K562 (cell line): ENCODE measurements around the gene TSC22D2. TPM values are rescaled to one million over a fixed set of nuclear protein-coding genes. Genes with fewer than 3 reads are reported as not detected.
A peak's percentile ranks its signal among the peaks of the same experiment; 100 is the strongest.

ENCODE experiments used
- FOXA1 ChIP-seq: fragments of 450-650 bp; IDR thresholded peaks from 2 replicates; pipeline ENCODE4 v1.6.1; 2016; ENCODE audit warnings: mild to moderate bottlenecking, borderline replicate concordance
- NFATC3 ChIP-seq: fragments of 450-650 bp; IDR thresholded peaks from 2 replicates; pipeline ENCODE4 v1.6.1; 2017; ENCODE audit warnings: mild to moderate bottlenecking
- ZNF232 ChIP-seq: sonication (generic); formaldehyde crosslinking; IDR thresholded peaks from 2 replicates; pipeline ENCODE4 v1.8.0; 2022; ENCODE audit warnings: mild to moderate bottlenecking, missing genetic modification reagents
- polyA plus RNA-seq, 8 experiments: library from polyadenylated mRNA; depleted of rRNA in 4 of 8; stranded (reverse) in 5 of 8; unstranded in 3 of 8; fragments of >200 nt; fragmentation: Nextera tagmentation in 2 of 8; fragmentation: Illumina TruSeq in 1 of 8; extraction: Ambion mirVana in 2 of 8; extraction: Trizol in 1 of 8; gene quantifications; 2 replicates each; pipeline versions ENCODE4 v1.2.1 to v1.2.3, GENCODE V29; 2011 to 2014; ENCODE audit warnings: inconsistent platforms in 1 of 8, missing spikeins in 1 of 8
- total RNA-seq, 7 experiments: library from RNA; depleted of rRNA in 6 of 7; stranded (reverse); fragments of >200 nt in 6 of 7; fragmentation: Illumina TruSeq in 2 of 7; extraction: Trizol in 2 of 7; gene quantifications; 2 replicates each; pipeline versions ENCODE4 v1.2.1 to v1.2.3, GENCODE V29; 2011 to 2021; ENCODE audit warnings: low replicate concordance in 1 of 7
- TF ChIP-seq, protein P1 (sequence below), 2 experiments: fragments of 450-650 bp; formaldehyde crosslinking in 1 of 2; IDR thresholded peaks; 2 replicates each; pipeline versions ENCODE4 v1.4.0 to v1.6.1; 2014 to 2020; ENCODE audit warnings: mild to moderate bottlenecking in 2 of 2, borderline replicate concordance in 1 of 2, low read depth in 1 of 2

TSC22D2 gene
- total and polyA plus RNA-seq, 9 of the 15 experiments (the other 6 are each of a cell fraction or from before 2014, with no cell fraction given), result 5.5 to 44.0 (median 19.3) TPM

DNA sequence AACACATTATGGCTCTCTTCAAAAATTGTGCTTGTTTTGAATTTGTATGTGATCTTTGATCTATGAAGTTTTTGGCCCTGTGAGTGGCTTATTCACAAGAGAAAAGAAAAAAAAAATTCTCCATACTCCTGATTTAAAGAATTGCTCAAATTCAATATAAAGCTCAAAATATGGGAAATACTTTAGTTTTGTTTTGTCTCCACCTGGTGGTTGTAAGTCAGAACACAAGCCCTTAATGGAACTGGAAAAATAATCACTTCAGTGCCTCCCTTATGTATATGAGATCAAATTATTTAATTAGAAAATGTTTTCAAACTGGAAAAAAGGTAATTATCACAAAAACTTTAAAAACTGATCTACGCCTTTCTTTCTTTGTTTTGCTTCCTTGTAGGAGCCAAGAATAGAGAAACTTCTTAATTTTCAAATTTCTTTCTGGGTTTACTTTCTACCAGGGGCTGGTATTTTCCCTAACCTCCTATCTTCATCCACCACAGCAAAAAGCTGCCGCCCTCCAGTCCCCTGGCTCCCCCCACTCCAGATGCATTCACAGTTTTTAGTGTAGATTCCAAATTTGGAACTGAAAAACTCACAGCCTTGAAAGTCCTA lies 87.6 kb downstream of the TSC22D2 start (continued):
- TF ChIP-seq, protein P1, sequence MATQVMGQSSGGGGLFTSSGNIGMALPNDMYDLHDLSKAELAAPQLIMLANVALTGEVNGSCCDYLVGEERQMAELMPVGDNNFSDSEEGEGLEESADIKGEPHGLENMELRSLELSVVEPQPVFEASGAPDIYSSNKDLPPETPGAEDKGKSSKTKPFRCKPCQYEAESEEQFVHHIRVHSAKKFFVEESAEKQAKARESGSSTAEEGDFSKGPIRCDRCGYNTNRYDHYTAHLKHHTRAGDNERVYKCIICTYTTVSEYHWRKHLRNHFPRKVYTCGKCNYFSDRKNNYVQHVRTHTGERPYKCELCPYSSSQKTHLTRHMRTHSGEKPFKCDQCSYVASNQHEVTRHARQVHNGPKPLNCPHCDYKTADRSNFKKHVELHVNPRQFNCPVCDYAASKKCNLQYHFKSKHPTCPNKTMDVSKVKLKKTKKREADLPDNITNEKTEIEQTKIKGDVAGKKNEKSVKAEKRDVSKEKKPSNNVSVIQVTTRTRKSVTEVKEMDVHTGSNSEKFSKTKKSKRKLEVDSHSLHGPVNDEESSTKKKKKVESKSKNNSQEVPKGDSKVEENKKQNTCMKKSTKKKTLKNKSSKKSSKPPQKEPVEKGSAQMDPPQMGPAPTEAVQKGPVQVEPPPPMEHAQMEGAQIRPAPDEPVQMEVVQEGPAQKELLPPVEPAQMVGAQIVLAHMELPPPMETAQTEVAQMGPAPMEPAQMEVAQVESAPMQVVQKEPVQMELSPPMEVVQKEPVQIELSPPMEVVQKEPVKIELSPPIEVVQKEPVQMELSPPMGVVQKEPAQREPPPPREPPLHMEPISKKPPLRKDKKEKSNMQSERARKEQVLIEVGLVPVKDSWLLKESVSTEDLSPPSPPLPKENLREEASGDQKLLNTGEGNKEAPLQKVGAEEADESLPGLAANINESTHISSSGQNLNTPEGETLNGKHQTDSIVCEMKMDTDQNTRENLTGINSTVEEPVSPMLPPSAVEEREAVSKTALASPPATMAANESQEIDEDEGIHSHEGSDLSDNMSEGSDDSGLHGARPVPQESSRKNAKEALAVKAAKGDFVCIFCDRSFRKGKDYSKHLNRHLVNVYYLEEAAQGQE (IDR thresholded peaks at IDR 0.05; ENCODE audit: borderline replicate concordance), result peak; percentile 87
- TF ChIP-seq, protein P1 (CRISPR knock-in tag; IDR thresholded peaks at IDR 0.05; ENCODE audit: low read depth), result no peak
- no peak for TF ChIP-seq ZNF232 (CRISPR knock-in tag)
- no peak for TF ChIP-seq NFATC3
- TF ChIP-seq FOXA1, result no peak
